BE2C (cell line): ENCODE results near the gene SH3GLB1.
A peak's percentile ranks its signal among the peaks of the same experiment; 100 is the strongest.

ENCODE experiments used
- DNase-seq: peaks from one replicate; pipeline ENCODE4 v3.0.0-alpha.2; 2020
- H3K27me3 ChIP-seq: fragments of 250-450 bp; sonication (Bioruptor Pico); 2 replicates; pipeline ENCODE4 v1.5.1; 2020; ENCODE audit warnings: mild to moderate bottlenecking
- H3K36me3 ChIP-seq: fragments of 250-450 bp; sonication (Bioruptor Pico); 2 replicates; pipeline ENCODE4 v1.5.1; 2020; ENCODE audit warnings: mild to moderate bottlenecking
- H3K4me1 ChIP-seq: fragments of 250-450 bp; sonication (Bioruptor Pico); 2 replicates; pipeline ENCODE4 v1.5.1; 2020
- H3K4me3 ChIP-seq: 2 replicates; pipeline ENCODE4 v1.5.1; 2011; ENCODE audit warnings: low read depth, low read length
- H3K9me3 ChIP-seq: fragments of 250-450 bp; sonication (Bioruptor Pico); 2 replicates; pipeline ENCODE4 v1.5.1; 2020
- CTCF ChIP-seq: IDR thresholded peaks from 2 replicates; pipeline ENCODE4 v1.5.1; 2012; ENCODE audit warnings: mild to moderate bottlenecking, low read depth, low read length

SH3GLB1 gene

DNA sequence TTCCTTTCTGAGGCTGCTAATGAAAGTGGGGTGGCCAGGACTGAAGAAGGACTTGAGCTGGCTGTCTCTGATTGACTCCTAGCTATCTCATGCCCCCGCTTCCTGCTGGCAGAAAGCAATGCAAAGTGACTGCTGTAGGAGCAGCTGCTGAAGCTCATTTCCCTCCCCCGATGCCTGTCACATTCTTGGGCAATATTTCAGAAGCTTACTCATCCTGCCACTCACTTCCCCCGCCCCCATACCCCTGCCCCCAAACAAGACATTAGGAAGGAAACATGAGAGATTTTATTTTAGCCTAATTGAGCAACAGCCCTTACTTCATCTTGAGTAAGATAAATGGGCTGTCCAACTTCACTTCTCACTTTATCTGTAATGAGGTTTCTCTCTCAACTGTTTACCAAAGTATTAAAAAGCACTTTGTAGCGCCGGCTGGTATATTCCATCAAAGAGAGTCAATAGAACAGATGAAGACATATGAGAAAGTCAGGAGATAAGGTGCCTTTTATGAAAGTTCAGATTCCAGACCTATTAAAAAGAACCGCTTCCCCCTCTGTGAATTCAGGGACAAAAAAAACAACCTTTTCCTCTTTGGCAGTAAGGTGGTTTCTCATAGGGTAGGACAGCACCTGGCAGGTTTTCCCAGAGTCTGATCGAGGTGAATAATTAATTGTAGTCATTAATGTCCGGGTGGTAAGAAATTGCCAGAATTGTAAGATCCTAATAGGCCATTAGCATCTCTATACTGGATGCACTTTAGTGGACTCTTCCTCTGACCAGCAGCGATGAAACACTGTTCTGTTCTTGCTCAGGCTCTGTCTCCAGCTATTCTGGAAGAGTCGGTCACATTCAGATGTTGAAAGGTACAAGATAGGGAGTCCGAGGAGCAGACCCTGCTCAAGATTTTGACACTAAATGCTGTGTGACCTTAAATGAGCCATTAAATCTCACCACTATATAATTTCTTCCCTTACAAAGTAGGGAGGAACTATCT lies 70.2 kb downstream of the SH3GLB1 start:
- DNase-seq = peak; percentile 61

GRCh38 chr1:86775395-86775794 lies 71.0 kb downstream of the SH3GLB1 start:
- Histone ChIP-seq H3K36me3 (no peaks in the 10 kb centered on the region), H3K9me3 (no peaks in the 10 kb centered on the region), H3K4me3 (no peak overlapping the region), H3K4me1 (no peaks in the 10 kb centered on the region), H3K27me3 (no peaks in the 10 kb centered on the region)
- TF ChIP-seq CTCF = no peak
- no peak for DNase-seq

More for the DNA sequence above, 70.2 kb downstream of the SH3GLB1 start:
- Histone ChIP-seq H3K36me3 (no peaks in the 10 kb centered on the region), H3K4me3 (no peak overlapping the region), H3K27me3 (no peaks in the 10 kb centered on the region), H3K4me1 (no peaks in the 10 kb centered on the region), H3K9me3 (no peaks in the 10 kb centered on the region)
- TF ChIP-seq CTCF = no peak

DNA sequence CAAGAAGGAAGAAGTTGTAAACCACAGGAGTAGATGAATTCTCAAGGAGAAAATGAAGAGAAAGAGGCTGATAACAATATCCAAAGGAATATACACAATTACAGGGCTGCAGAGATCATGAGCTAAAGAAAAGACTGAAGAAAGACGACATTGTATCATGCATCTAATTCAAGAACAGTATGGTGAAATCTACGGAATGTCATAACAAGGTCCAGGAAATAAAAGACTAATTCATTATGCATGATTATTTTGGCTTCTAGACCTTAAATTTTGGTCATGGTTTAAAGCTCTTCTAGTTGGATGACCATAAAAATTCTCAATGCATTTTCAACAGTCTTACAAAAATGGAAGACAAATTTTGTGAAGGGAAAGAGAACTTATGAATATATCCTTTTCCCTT lies 71.7 kb downstream of the SH3GLB1 start:
- Histone ChIP-seq H3K4me1 (0 out of 2 replicates have a peak, but pooled peaks cover 4% of the 10 kb centered on the region), H3K27me3 (no peaks in the 10 kb centered on the region), H3K4me3 (no peak overlapping the region), H3K36me3 (no peaks in the 10 kb centered on the region), H3K9me3 (no peaks in the 10 kb centered on the region)
- no peak for DNase-seq
- TF ChIP-seq CTCF = no peak

DNA sequence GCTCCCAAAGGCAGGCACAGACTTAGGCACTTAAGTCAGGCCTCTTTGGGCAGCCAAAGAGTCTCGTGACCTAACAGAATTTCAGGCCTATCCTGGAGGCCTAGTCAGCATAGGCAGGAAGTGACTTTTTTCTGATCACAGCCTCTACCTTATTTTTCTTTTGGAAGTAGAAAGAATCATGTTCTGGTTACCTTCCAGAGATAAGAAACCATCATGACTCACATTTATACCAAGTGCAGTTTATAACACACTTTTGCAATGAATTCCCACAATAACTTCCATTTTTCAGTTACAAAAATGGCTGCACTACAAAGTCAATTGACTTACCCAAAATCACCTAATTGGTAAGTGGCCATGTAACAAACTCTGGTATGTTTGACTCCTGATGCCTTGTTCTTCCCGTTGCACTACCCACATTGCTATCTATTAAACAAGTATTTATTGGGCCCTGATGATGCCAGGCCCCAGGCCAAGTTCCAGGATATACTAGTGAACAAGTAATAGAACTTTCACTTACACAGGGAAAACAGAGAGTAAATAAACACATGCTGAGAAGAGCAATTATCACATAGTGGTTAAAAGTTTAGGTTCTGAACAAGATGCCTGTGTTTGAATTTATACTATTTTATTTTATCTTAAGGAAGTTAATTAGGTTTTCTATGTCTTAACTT lies 74.3 kb downstream of the SH3GLB1 start:
- H3K27me3 ChIP-seq = no peaks in the 10 kb centered on the region
- 0 out of 2 replicates have a peak, but pooled peaks cover 4% of the 10 kb centered on the region for H3K4me1 ChIP-seq
- no peaks in the 10 kb centered on the region for H3K9me3 ChIP-seq
- H3K4me3 ChIP-seq = no peak overlapping the region
- DNase-seq = no peak
- no peaks in the 10 kb centered on the region for H3K36me3 ChIP-seq
- TF ChIP-seq CTCF = no peak

DNA sequence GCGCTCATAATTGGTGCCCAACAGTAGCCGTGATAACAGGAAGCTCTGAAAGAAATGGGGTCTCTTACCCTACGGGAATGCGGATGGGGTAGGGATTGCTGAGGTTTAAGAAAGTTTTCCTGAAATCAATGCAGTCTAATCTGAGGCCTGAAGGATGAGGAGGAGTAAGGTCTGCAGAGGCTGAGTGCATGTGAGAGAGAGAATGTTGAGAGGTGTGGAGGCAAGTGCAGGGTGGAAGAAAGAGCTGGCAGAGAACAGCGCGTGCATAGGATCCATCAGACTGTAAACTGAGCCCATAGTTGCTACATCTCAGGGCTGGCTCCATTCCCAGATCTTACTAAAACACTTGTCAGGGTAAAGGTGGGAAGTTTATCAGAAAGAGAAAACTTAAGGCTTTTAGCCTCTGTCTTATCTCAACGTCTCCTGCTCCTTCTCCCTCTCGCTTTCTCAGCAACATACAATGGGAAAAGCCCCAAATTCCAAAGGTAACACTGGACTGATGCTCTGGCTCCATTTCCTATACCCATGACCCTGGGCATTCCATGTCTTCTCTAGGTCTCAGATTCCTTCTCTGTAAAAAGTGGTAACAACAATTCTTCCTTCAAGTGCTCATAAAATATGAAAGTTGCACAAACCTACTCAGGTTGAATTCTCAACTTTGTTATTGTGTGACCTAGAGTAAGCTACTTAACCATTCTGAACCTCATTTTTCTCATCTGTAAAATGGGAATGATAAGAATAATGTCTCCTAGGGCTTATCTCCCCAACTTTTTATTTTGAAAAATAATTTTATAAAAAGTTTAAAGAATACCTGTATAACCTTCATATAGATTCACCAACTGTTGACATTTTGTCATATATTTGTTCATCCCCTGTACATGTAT lies 75.2 kb downstream of the SH3GLB1 start:
- no peak for TF ChIP-seq CTCF
- no peaks in the 10 kb centered on the region for H3K27me3 ChIP-seq
- no peaks in the 10 kb centered on the region for H3K9me3 ChIP-seq
- DNase-seq = no peak
- H3K4me1 ChIP-seq = 0 out of 2 replicates have a peak, but pooled peaks cover 4% of the 10 kb centered on the region
- H3K4me3 ChIP-seq = no peak overlapping the region
- H3K36me3 ChIP-seq = no peaks in the 10 kb centered on the region
